Stimulated activated CD4-positive, alpha-beta T cell treated with anti-CD3 and anti-CD28 coated beads, Interleukin-4, amount 100 ng/mL, for 4 hours (primary cell): ENCODE data around the gene GSX2.
"Not testable (repeated sequence)": the region's sequence is repeated elsewhere in the genome, so short reads cannot be mapped to it uniquely, and the experiment has no call there.

ENCODE experiments used
- DNase-seq, 2 experiments: peaks; one replicate each; pipeline ENCODE4 v3.0.0-alpha.2; 2020

The GSX2 gene

GRCh38 chr4:54099748-54100574 lies at the start of gene GSX2:
GSX2 (plus strand) TSS chr4:54100163; CDS start chr4:54100345, 182 bp downstream.
- no peak for DNase-seq

GRCh38 chr4:54050214-54050904 lies 49.6 kb upstream of the GSX2 start:
- no peak for DNase-seq

GRCh38 chr4:54053322-54053721 lies 46.6 kb upstream of the GSX2 start:
- DNase-seq: not testable (repeated sequence)

- no peak for DNase-seq
Measured at GRCh38 chr4:54054501-54054900, 45.5 kb upstream of the GSX2 start.

- no peak for DNase-seq
Measured at GRCh38 chr4:54055494-54055893, 44.5 kb upstream of the GSX2 start.

- DNase-seq: no peak
Measured at GRCh38 chr4:54056360-54056759, 43.6 kb upstream of the GSX2 start.

- DNase-seq: no peak
Measured at GRCh38 chr4:54058171-54058570, 41.8 kb upstream of the GSX2 start.

GRCh38 chr4:54060116-54060515 lies 39.8 kb upstream of the GSX2 start:
- DNase-seq: no peak

- no peak for DNase-seq
Measured at GRCh38 chr4:54061067-54061466, 38.9 kb upstream of the GSX2 start.

GRCh38 chr4:54061873-54062272 lies 38.1 kb upstream of the GSX2 start:
- DNase-seq: no peak

- no peak for DNase-seq
Measured at GRCh38 chr4:54062392-54062791, 37.6 kb upstream of the GSX2 start.

GRCh38 chr4:54063229-54063628 lies 36.7 kb upstream of the GSX2 start:
- DNase-seq: no peak

GRCh38 chr4:54063737-54064316 lies 36.1 kb upstream of the GSX2 start:
- DNase-seq: peak in 1 of 2 experiments; percentile 5

GRCh38 chr4:54064317-54065111 lies 35.4 kb upstream of the GSX2 start, which contains the start of gene CHIC2:
CHIC2 (minus strand) TSS chr4:54064605; CDS start chr4:54064300, 305 bp downstream.
- peak; percentile 96 for DNase-seq

GRCh38 chr4:54065282-54066087 lies 34.5 kb upstream of the GSX2 start:
- no peak for DNase-seq

GRCh38 chr4:54066088-54066415 lies 33.9 kb upstream of the GSX2 start:
- DNase-seq: no peak

- DNase-seq: no peak
Measured at GRCh38 chr4:54066718-54067129, 33.2 kb upstream of the GSX2 start.

- DNase-seq: no peak
Measured at GRCh38 chr4:54067166-54067565, 32.8 kb upstream of the GSX2 start.

GRCh38 chr4:54073271-54073880 lies 26.6 kb upstream of the GSX2 start:
- no peak for DNase-seq

- no peak for DNase-seq
Measured at GRCh38 chr4:54074381-54074780, 25.6 kb upstream of the GSX2 start.

- DNase-seq: no peak
Measured at GRCh38 chr4:54076673-54077072, 23.3 kb upstream of the GSX2 start.

- DNase-seq: no peak
Measured at GRCh38 chr4:54077812-54078211, 22.2 kb upstream of the GSX2 start.
